NCI-H2107 (cell line): ENCODE measurements around the gene MXI1.
"Not testable (repeated sequence)": the region's sequence is repeated elsewhere in the genome, so short reads cannot be mapped to it uniquely, and the experiment has no call there.

Experiments used
- DNase-seq: peaks from one replicate; lab custom pipeline; 2025; lab: John Stamatoyannopoulos, UW

Gene MXI1

GRCh38 chr10:110181911-110182310 is 25.5 kb upstream of the MXI1 start:
- no peak for DNase-seq

DNA sequence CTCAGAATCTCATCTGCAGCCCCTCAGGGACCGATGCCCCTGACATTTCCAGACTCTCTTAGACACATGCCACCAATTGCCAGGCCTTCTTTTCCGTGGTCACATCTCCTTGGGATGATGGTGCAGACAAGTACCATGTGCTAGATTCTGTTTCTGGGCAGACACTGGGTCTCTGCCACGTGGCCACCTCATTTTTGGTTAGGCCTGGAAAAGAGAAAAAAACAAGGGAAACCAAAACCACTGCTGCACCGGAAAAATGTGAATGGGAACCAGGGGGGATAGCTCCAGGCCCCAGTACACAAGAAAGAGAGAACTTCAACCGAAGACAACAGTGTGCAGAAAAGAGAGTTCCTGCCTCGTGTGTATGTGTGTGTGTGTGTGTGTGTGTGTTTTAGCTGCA is 23.0 kb upstream of the MXI1 start:
- no peak for DNase-seq

DNA sequence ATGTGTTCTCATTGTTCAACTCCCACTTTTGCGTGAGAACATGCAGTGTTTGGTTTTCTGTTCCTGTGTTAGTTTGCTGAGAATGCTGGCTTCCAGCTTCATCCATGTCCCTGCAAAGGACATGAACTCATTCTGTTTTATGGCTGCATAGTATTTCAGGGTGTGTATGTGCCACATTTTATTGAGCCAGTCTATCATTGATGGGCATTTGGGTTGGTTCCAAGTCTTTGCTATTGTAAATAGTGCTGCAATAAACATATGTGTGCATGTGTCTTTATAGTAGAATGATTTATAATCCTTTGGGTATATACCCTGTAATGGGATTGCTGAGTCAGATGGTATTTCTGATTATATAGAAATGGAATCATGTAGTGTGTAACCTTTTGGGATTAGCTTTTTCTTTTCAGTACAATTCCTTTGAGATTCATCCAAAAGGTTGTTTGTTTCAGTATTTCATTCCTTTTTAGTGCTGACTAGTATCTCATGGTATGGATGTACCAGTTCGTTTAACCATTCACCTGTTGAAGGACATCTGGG is 21.7 kb upstream of the MXI1 start:
- DNase-seq: not testable (repeated sequence)

GRCh38 chr10:110190170-110190569 is 17.2 kb upstream of the MXI1 start:
- DNase-seq: no peak

DNA sequence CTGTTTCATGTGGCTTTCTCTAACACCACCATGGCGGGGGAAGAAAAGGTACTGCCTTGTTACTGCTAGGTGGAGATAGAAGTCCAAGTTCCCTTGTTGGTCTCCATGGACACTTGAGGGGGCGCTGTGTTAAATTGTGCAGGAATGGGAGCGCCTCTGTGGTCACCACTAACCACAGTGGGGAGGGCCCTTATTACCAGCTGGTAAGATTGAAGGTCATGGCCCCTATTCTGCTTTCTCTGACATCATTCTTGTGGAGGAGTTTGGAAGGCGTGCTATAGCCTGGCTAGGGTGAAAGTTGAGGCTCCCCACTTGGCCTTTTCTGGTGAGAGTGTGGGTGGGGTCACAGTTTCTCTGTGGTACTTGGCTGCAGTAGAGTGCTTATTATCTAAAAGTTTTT is 14.9 kb upstream of the MXI1 start:
- DNase-seq: no peak

- DNase-seq: no peak
Observed at GRCh38 chr10:110200503-110200902, 6.9 kb upstream of the MXI1 start.

GRCh38 chr10:110201046-110201445 is 6.4 kb upstream of the MXI1 start:
- DNase-seq: not testable (repeated sequence)

GRCh38 chr10:110203500-110204455 is 3.6 kb upstream of the MXI1 start:
- DNase-seq: no peak

DNA sequence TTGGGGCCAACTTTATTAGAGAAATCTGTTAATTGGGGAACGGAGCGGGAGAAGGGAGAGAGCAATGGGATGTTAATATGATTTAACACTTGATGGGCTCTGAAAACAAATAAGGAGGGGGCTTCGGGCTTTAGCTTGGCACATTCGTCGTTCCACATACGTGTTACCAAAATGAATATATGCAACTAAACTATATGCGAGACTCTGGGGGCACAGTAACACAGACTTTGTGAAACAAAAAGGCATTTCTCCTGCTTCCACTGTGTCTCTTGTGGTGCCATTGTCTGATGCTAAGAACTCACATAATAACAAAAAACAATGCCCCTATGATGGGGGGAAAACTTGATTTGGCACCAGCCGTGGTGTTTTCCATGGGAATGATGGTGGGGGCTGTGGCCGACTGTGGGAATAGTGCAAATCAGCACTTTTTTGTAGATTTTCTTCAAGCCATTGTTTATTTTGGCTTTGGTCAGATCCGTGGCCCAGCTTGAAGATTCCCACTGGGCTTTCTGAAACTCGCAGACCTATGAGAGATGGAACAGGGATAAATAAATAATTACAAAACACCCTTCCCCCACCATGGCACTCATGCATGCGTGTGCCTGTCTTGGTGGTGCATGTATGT is 2.2 kb upstream of the MXI1 start:
- no peak for DNase-seq

DNA sequence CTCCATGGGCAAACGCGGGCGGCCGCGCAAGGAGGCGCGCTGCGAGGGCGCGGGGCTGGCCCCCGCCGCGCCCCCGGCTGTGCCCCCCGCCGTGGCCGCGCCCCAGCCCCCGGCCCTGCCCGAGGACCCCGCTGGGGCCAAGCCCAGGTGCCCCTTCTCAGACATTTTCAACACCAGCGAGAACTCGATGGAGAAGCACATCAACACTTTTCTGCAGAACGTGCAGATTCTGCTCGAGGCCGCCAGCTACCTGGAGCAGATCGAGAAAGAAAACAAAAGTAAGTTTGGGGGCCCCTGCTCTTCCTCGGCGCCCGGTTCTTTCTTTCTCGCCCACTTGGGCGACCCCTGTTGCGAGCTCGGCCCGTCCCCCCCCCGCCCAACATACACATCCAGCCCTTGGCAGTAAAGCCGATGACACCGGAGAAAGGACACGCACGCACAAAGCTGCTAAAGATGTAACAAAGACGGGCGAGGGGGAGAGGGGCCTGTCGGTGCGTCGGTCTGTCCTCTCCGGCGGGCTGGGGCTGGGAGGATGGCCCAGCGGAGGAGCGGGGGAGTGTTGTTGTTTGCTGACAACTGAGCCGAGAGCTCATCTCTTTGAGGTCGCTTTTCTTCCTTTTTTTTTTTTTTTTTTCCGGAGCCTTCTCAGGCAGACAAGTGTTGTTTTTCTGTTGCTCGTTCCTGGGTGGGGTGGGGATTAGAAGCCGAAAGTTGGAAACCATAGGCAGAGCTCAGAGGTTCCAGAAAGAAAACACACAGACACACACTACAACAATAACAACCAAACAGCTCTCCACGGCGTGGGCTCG is 604 bp downstream of the MXI1 start:
- DNase-seq: no peak

- no peak for DNase-seq
Observed at GRCh38 chr10:110208614-110209453, 1.4 kb downstream of the MXI1 start.

- DNase-seq: no peak
Observed at GRCh38 chr10:110209454-110209925, 2.1 kb downstream of the MXI1 start.

DNA sequence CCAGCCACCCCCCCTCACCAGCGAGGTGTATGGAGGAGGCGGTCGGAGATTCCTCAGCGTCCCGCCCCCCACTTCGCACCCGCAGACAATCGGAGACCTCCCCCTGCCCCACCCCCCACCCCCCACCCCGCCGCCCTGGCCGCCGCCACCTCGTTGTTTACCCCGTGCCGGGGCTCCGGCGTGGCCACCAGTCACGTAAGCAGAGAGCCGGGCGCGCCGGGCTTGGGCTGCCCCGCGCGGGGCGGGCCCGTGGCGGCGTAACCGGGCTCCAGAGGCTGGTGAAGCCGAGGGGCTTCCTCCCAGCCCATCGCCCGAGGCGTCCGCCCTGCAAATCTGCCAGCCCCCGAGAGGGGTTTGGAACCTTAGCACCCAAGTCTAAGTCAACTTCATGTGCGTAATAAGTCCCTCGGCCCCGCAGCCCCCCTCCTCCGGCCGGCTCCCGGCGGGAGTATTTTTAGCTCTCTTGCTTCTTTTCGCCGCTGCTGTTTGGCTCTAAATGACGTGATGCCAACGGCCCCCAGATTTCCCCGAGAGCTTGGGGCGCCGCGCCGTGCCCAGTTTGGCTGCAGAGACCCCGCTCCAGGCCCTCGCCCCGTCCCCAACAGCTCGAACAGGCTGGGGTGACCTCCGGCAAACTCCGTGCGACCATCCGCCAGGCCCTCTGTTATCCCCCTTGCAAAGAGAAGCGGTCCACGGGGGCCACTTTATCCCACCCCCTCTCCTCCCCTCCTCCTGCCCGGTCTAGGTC is 2.7 kb downstream of the MXI1 start:
- no peak for DNase-seq

- DNase-seq: peak; percentile 42
Observed at GRCh38 chr10:110210674-110211464, 3.5 kb downstream of the MXI1 start.

GRCh38 chr10:110211465-110211843 is 4.0 kb downstream of the MXI1 start:
- DNase-seq: no peak

DNA sequence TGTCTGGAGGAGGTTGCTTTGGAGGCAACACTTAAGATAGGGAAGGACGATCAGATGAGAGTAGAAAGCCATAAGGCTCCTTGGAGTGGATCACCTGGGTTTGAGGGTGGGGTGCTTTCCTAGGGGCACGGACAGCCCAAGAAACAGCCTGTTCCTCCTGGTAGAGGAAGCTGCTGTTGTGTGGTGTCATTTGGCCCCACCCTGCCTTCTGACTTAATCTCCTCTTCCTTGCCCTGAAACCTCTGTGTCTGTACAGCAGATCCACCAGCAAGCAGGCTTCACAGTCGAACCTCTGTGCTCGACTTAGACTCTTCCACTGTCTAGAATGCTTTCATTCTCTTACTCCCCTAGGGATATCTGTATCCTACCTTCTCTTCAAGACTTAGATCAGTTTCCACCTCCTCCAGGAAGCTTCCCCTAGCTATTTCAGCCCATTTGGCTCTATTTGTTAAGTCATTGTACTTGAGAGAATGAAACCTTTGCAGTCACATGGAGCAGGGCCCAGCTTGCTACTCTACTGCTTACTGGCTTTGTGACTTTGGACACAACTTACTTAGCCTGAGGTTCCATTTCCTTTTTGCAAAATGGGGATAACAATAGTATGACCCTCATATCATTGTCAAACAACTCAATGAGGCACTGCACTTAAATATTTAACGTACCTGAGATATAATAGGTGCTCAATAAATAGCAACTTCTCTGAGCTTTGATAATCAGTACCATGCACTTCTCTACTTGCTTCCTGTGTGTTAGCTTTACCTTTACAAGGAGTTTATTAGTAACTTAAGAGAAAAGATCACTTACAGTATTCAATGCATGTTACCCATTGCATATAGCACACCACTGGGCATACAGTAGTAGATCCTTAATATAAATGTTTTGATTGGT is 5.0 kb downstream of the MXI1 start:
- no peak for DNase-seq

DNA sequence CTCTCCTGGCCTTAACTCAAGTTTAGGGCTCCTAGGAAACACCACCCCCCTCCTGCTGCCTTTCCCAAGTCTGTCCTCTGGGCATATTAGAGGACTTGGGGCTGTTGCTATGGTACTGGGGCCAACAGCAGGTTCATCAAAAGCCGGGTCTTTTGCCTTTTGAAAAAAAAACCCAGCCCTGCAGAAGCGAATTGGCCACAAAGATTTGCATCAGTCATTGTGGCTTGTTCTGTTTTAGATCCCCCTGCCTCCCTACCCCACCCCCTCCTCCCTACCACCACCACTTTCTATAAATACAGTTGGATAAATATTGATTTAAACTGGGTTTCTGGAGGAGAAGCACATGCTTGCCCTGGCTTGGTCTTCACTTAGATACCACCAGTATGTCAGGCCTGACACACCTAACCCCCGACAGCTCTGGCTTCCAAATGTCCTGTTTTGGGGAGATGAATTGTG is 7.0 kb downstream of the MXI1 start:
- no peak for DNase-seq
